IMR-90 (cell line): ENCODE data around the gene GTF3C6. TPM values are rescaled to one million over a fixed set of nuclear protein-coding genes. Genes with fewer than 3 reads are reported as not detected.
A peak's percentile ranks its signal among the peaks of the same experiment; 100 is the strongest.

Experiments
- ATAC-seq: fragments of 200-7000 bp; cut with Tn5 transposase; 2 replicates; pipeline ENCODE4 v1.9.1; 2020; ENCODE audit warnings: low read depth, mild to moderate bottlenecking, moderate library complexity
- BruUV-seq: library from RNA; stranded (reverse); fragments of 400-500 nt; replicated peaks from 2 replicates; lab custom pipeline; 2021; lab: Mats Ljungman, UMichigan
- CTCF ChIA-PET: fragments of 300-600 bp; formaldehyde crosslinking; extraction: SDS; loops from one replicate; lab custom pipeline; 2021; ENCODE audit warnings: antibody characterized with exemption; lab: Yijun Ruan, JAX
- POLR2A ChIA-PET: fragments of 300-600 bp; sonication (Branson Sonifier 250); formaldehyde crosslinking; loops from one replicate; lab custom pipeline; 2022; ENCODE audit warnings: antibody characterized with exemption; ENCODE audit not compliant: unreplicated experiment; lab: Charles Lee
- DNase-seq: peaks from one replicate; pipeline ENCODE4 v3.0.0; 2013
- H2AFZ ChIP-seq: replicated peaks from 2 replicates; pipeline ENCODE3; 2013; ENCODE audit warnings: low read length, mild to moderate bottlenecking; ENCODE audit not compliant: poor library complexity
- H2AK5ac ChIP-seq: 2 replicates; pipeline ENCODE4 v1.6.1; 2013; ENCODE audit warnings: low read depth, low read length, inconsistent platforms
- H2AK9ac ChIP-seq: replicated peaks from 2 replicates; pipeline ENCODE3; 2013; ENCODE audit warnings: mild to moderate bottlenecking, low read depth, low read length, moderate library complexity; ENCODE audit not compliant: poor library complexity
- H2BK120ac ChIP-seq: 2 replicates; pipeline ENCODE4 v1.6.1; 2013; ENCODE audit warnings: low read depth, low read length, inconsistent platforms
- H2BK15ac ChIP-seq: 3 replicates; pipeline ENCODE4 v1.6.1; 2013; ENCODE audit warnings: low read depth, low read length, inconsistent platforms
- H2BK20ac ChIP-seq: 2 replicates; pipeline ENCODE4 v1.6.1; 2013; ENCODE audit warnings: low read depth, mild to moderate bottlenecking, inconsistent platforms, low read length, moderate library complexity
- H2BK5ac ChIP-seq: 2 replicates; pipeline ENCODE4 v1.6.1; 2013; ENCODE audit warnings: mild to moderate bottlenecking, low read depth, low read length, inconsistent platforms; ENCODE audit not compliant: poor library complexity, severe bottlenecking
- H3K14ac ChIP-seq: replicated peaks from 2 replicates; pipeline ENCODE4 v1.6.1; 2013; ENCODE audit warnings: low read depth, low read length, inconsistent platforms
- H3K18ac ChIP-seq: 2 replicates; pipeline ENCODE4 v1.6.1; 2013; ENCODE audit warnings: low read depth, low read length, control low read depth
- H3K23ac ChIP-seq: 2 replicates; pipeline ENCODE4 v1.6.1; 2013; ENCODE audit warnings: low read depth, low read length, inconsistent platforms
- H3K27ac ChIP-seq: 2 replicates; pipeline ENCODE4 v1.5.1; 2013; ENCODE audit warnings: mild to moderate bottlenecking, control low read depth, low read length; ENCODE audit not compliant: insufficient read depth
- H3K27me3 ChIP-seq: 2 replicates; pipeline ENCODE4 v1.6.1; 2013; ENCODE audit warnings: low read length; ENCODE audit not compliant: control insufficient read depth, insufficient read depth
- H3K36me3 ChIP-seq: 2 replicates; pipeline ENCODE4 v1.6.1; 2013; ENCODE audit warnings: low read length, mixed read lengths; ENCODE audit not compliant: control insufficient read depth, insufficient read depth
- H3K4ac ChIP-seq: 2 replicates; pipeline ENCODE4 v1.6.1; 2013; ENCODE audit warnings: low read depth, low read length, inconsistent platforms
- H3K4me1 ChIP-seq: 2 replicates; pipeline ENCODE4 v1.6.1; 2013; ENCODE audit warnings: low read length, mixed read lengths; ENCODE audit not compliant: control insufficient read depth, insufficient read depth
- H3K4me2 ChIP-seq: 2 replicates; pipeline ENCODE4 v1.6.1; 2013; ENCODE audit warnings: low read depth, mild to moderate bottlenecking, control low read depth, low read length, moderate library complexity
- H3K4me3 ChIP-seq: 2 replicates; pipeline ENCODE4 v1.5.1; 2013; ENCODE audit warnings: low read depth, mild to moderate bottlenecking, control low read depth, low read length, moderate library complexity; ENCODE audit not compliant: insufficient read depth
- H3K56ac ChIP-seq: 2 replicates; pipeline ENCODE4 v1.6.1; 2013; ENCODE audit warnings: low read length, inconsistent platforms; ENCODE audit not compliant: insufficient read depth; ENCODE audit errors: extremely low read depth
- H3K79me1 ChIP-seq, 2 experiments: 2 replicates each; pipeline ENCODE4 v1.6.1; 2013; ENCODE audit warnings: low read length in 2 of 2, inconsistent platforms in 1 of 2, low read depth in 1 of 2
- H3K9ac ChIP-seq: 2 replicates; pipeline ENCODE4 v1.6.1; 2013; ENCODE audit warnings: low read depth, low read length, control low read depth
- H3K9me1 ChIP-seq: 2 replicates; pipeline ENCODE4 v1.6.1; 2013; ENCODE audit warnings: low read length, inconsistent platforms; ENCODE audit not compliant: insufficient read depth
- H3K9me3 ChIP-seq: 2 replicates; pipeline ENCODE4 v1.6.1; 2013; ENCODE audit warnings: low read length; ENCODE audit not compliant: control insufficient read depth, insufficient read depth
- H4K20me1 ChIP-seq: 2 replicates; pipeline ENCODE4 v1.6.1; 2013; ENCODE audit warnings: low read length, inconsistent platforms; ENCODE audit not compliant: insufficient read depth
- H4K5ac ChIP-seq: 2 replicates; pipeline ENCODE4 v1.6.1; 2013; ENCODE audit warnings: mild to moderate bottlenecking, low read depth, low read length, control low read depth
- H4K8ac ChIP-seq, 2 experiments: 2 replicates each; pipeline ENCODE4 v1.6.1; 2013; ENCODE audit warnings: low read depth in 2 of 2, low read length in 2 of 2, control low read depth in 1 of 2, inconsistent platforms in 1 of 2
- H4K91ac ChIP-seq: 2 replicates; pipeline ENCODE4 v1.6.1; 2013; ENCODE audit warnings: low read depth, low read length, inconsistent platforms; ENCODE audit not compliant: insufficient read depth
- CHD1 ChIP-seq: IDR thresholded peaks from 2 replicates; pipeline ENCODE4 v1.6.1; 2012; ENCODE audit warnings: low read depth, low read length, improper control_type of control experiment
- FOS ChIP-seq: fragments of 150-350 bp; IDR thresholded peaks from 2 replicates; pipeline ENCODE4 v1.6.1; 2016; ENCODE audit warnings: low read depth, low read length
- MAFK ChIP-seq: IDR thresholded peaks from 2 replicates; pipeline ENCODE4 v1.6.1; 2012; ENCODE audit warnings: low read depth, low read length, improper control_type of control experiment
- MAZ ChIP-seq: IDR thresholded peaks from 2 replicates; pipeline ENCODE4 v1.6.1; 2012; ENCODE audit warnings: low read depth, mild to moderate bottlenecking, low read length, improper control_type of control experiment, moderate library complexity, borderline replicate concordance
- MXI1 ChIP-seq: IDR thresholded peaks from 2 replicates; pipeline ENCODE4 v1.6.1; 2012; ENCODE audit warnings: low read depth, mild to moderate bottlenecking, low read length, moderate library complexity, borderline replicate concordance
- NFE2L2 ChIP-seq: fragments of 150-350 bp; IDR thresholded peaks from 2 replicates; pipeline ENCODE4 v1.6.1; 2016; ENCODE audit warnings: low read depth, mild to moderate bottlenecking, low read length
- POLR2A ChIP-seq: IDR thresholded peaks from 2 replicates; pipeline ENCODE4 v1.6.1; 2012; ENCODE audit warnings: mild to moderate bottlenecking, low read depth, low read length
- RAD21 ChIP-seq: IDR thresholded peaks from 2 replicates; pipeline ENCODE4 v1.6.1; 2012; ENCODE audit warnings: low read length, improper control_type of control experiment
- RCOR1 ChIP-seq: IDR thresholded peaks from 2 replicates; pipeline ENCODE4 v1.6.1; 2012; ENCODE audit warnings: mild to moderate bottlenecking, low read length, improper control_type of control experiment; ENCODE audit not compliant: insufficient replicate concordance
- RFX5 ChIP-seq: IDR thresholded peaks from 2 replicates; pipeline ENCODE4 v1.8.0; 2012; ENCODE audit warnings: low read depth, mild to moderate bottlenecking, low read length, moderate library complexity
- SMC3 ChIP-seq: fragments of 150-350 bp; IDR thresholded peaks from 2 replicates; pipeline ENCODE4 v1.6.1; 2016; ENCODE audit warnings: low read depth, mild to moderate bottlenecking, antibody characterized with exemption, low read length, moderate library complexity
- WGBS, 2 experiments: methylation state at CpG; one replicate each; pipeline versions ENCODE4 v1.1.5 to v1.1.7; 2013; ENCODE audit warnings: missing lambda C conversion rate in 2 of 2; ENCODE audit not compliant: insufficient read length in 1 of 2; ENCODE audit errors: extremely low coverage in 2 of 2; 5-methylcytosine and 5-hydroxymethylcytosine counted together
- dilution Hi-C: fragments of 300-500 bp; cut with HindIII; formaldehyde crosslinking; loops from one replicate; pipeline ENCODE4 v1.14.3; 2018; ENCODE audit warnings: low sequenced_read_pairs; ENCODE audit not compliant: unreplicated experiment
- in situ Hi-C: fragments of 300-500 bp; cut with MboI; formaldehyde crosslinking; loops from 3 replicates; pipeline ENCODE4 v1.14.3; 2019; ENCODE audit warnings: low sequenced_read_pairs, inconsistent platforms, mixed read lengths
- intact Hi-C: fragments of 100-400 bp; cut with micrococcal nuclease; formaldehyde crosslinking; loops from 2 replicates; pipeline ENCODE4 v1.10.0; 2022
- polyA plus RNA-seq, 3 experiments: library from polyadenylated mRNA; depleted of rRNA; stranded (reverse); fragments of >200 nt; gene quantifications; 2 replicates each; pipeline ENCODE4 v1.2.3, GENCODE V29; 2012; ENCODE audit warnings: low replicate concordance in 1 of 3
- total RNA-seq: library from RNA; depleted of rRNA; stranded (reverse); fragments of >200 nt; gene quantifications from 2 replicates; pipeline ENCODE4 v1.2.3, GENCODE V29; 2012
- TF ChIP-seq, protein P1 (sequence below): fragments of 150-350 bp; IDR thresholded peaks from 2 replicates; pipeline ENCODE4 v1.6.1; 2016; ENCODE audit warnings: low read depth, mild to moderate bottlenecking, low read length, moderate library complexity, borderline replicate concordance
- TF ChIP-seq, protein P2 (sequence below): conservative IDR thresholded peaks from 2 replicates; pipeline ENCODE4 v1.5.1; 2012; ENCODE audit warnings: mild to moderate bottlenecking, low read depth, low read length, improper control_type of control experiment

Gene GTF3C6
- total and polyA plus RNA-seq, 2 of the 4 experiments (the other 2 are of a cell fraction): 10.4 to 40.5 TPM

DNA sequence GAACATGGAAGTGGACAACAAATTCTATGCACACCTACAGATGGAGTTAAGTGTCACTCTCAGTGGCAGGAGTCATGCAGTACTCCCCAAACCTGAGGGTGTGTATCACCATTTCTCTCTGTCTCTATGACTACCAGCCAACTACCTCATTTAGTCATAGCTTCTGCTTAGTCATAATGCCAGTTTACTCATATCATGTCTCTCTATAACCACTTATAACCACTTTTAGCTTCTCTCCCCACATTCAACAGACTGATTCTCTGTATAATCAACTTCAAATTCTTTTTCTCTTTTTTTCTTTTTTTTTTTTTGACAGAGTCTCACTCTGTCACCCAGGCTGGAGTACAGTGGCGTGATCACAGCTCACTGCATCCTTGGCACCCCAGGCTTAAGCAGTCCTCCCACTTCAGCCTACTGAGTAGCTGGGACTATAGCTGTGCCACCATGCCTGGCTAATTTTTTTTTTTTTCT is 13.8 kb upstream of the GTF3C6 start (continued):
- peak; percentile 63; the same call in 1 of the 2 replicates for TF ChIP-seq NFE2L2

DNA sequence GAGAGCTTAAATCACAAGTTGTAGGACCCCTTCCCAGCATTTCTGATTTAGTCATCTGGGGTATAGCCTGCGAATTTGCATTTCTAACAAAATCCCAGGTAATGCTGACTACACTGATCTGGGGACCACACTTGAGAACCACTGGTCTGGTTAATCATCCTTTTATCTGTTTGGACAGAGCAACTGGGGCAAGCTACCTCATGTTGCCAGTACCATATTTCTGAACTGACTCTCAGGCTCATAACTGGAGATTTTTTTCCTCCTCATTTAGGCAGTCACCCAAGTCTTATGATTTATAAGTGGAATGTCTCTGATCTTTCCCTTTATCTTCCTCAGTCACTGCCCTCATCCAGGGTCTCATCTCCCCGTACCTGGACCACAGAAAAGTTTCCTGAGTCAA is 12.0 kb upstream of the GTF3C6 start:
- Histone ChIP-seq H4K20me1 (no peaks in the 10 kb centered on the region), H3K4me2 (no peak overlapping the region), H2BK20ac (no peak overlapping the region), H2AK5ac (no peak overlapping the region; the same call in 1 of the 2 replicates), H3K14ac (no peak overlapping the region), H3K4me1 (peaks cover 5% of the 10 kb centered on the region; the same call in 1 of the 2 replicates), H2BK15ac (no peak overlapping the region), H2AFZ (peak overlapping the region; percentile 63), H3K27ac (no peak overlapping the region), H4K91ac (no peak overlapping the region), H4K8ac (no peak overlapping the region), H2BK120ac (peak overlapping the region; percentile 22; the same call in 1 of the 2 replicates), H3K4ac (peak overlapping the region; percentile 42; the same call in 1 of the 2 replicates), H3K27me3 (no peaks in the 10 kb centered on the region), H2AK9ac (peak overlapping the region; percentile 85), H4K5ac (no peak overlapping the region), H3K9me1 (no peaks in the 10 kb centered on the region), H2BK5ac (no peak overlapping the region), H3K4me3 (no peak overlapping the region), H3K18ac (no peak overlapping the region), H3K36me3 (no peaks in the 10 kb centered on the region), H3K56ac (no peak overlapping the region), H3K9ac (no peak overlapping the region), H3K9me3 (no peaks in the 10 kb centered on the region), H3K79me1 (no peaks in the 10 kb centered on the region), H3K23ac (no peak overlapping the region)
- ATAC-seq: no peak
- in situ Hi-C loops: no loop called here
- ChIA-PET POLR2A (no interaction called here), CTCF (no interaction called here)
- intact Hi-C loops: no loop called here
- no TSS peak for BruUV-seq
- 83% methylated on average over 1 of the region's 2 CpGs; no CpG with 5 or more reads in 1 of the 2 experiments for WGBS, 2 experiments
- dilution Hi-C loops: no loop called here
- no peak for TF ChIP-seq MAFK
- TF ChIP-seq SMC3: no peak
- TF ChIP-seq MXI1: no peak
- no peak for TF ChIP-seq RAD21
- no peak for TF ChIP-seq POLR2A
- no peak for TF ChIP-seq MAZ
- TF ChIP-seq, protein P1, sequence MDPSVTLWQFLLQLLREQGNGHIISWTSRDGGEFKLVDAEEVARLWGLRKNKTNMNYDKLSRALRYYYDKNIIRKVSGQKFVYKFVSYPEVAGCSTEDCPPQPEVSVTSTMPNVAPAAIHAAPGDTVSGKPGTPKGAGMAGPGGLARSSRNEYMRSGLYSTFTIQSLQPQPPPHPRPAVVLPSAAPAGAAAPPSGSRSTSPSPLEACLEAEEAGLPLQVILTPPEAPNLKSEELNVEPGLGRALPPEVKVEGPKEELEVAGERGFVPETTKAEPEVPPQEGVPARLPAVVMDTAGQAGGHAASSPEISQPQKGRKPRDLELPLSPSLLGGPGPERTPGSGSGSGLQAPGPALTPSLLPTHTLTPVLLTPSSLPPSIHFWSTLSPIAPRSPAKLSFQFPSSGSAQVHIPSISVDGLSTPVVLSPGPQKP: no peak
- TF ChIP-seq FOS: no peak
- TF ChIP-seq, protein P2, sequence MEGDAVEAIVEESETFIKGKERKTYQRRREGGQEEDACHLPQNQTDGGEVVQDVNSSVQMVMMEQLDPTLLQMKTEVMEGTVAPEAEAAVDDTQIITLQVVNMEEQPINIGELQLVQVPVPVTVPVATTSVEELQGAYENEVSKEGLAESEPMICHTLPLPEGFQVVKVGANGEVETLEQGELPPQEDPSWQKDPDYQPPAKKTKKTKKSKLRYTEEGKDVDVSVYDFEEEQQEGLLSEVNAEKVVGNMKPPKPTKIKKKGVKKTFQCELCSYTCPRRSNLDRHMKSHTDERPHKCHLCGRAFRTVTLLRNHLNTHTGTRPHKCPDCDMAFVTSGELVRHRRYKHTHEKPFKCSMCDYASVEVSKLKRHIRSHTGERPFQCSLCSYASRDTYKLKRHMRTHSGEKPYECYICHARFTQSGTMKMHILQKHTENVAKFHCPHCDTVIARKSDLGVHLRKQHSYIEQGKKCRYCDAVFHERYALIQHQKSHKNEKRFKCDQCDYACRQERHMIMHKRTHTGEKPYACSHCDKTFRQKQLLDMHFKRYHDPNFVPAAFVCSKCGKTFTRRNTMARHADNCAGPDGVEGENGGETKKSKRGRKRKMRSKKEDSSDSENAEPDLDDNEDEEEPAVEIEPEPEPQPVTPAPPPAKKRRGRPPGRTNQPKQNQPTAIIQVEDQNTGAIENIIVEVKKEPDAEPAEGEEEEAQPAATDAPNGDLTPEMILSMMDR: no peak
- TF ChIP-seq NFE2L2: no peak
- TF ChIP-seq RFX5: no peak
- TF ChIP-seq RCOR1: no peak
- TF ChIP-seq CHD1: no peak
- peak; percentile 36 for DNase-seq
